ENCODE measurements around the gene CEP164.

- TF ChIP-seq CTCF (IDR thresholded peaks at IDR 0.05) (no peak), POLR2A (IDR thresholded peaks at IDR 0.05) (no peak), POLR2AphosphoS5 (IDR thresholded peaks at IDR 0.05) (no peak)
Measured at GRCh38 chr11:117335399-117335798, 7.7 kb downstream of the CEP164 start.

Data from transverse colon (tissue), 4 donors.